ENCODE data around the gene GGN.

Gene GGN

DNA sequence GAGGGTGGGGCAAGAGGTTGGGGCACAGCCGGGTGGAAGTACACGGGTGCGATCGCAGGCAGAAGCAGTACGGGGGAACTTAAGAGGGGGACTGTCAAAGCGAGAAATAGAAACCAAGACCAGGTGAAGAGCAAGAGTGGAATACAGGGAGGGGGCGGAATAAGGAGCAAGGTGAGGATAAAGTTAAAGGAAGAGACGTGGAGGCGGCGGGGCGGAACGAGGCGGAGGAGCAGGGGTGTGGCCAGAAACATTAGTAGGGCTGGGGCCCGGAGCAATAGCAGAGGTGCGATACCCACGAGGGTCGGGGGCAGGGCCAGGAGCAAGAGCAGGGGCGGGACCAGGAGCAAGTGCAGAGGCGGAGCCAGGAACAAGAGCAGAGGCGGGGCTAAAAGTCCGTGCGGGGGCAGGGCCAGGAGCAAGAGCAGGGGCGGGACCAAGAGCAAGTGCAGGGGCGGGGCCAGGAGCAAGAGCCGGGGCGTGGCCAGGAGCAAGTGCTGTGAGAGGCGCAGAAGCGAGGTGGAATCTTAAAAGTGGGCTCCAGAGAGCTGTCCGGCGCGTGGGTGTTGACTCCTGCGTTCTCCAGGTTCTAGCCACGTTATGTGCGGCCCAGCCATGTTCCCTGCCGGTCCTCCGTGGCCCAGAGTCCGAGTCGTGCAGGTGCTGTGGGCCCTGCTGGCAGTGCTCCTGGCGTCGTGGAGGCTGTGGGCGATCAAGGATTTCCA lies 51.0 kb downstream of the GGN start:
- TF ChIP-seq, protein P1, sequence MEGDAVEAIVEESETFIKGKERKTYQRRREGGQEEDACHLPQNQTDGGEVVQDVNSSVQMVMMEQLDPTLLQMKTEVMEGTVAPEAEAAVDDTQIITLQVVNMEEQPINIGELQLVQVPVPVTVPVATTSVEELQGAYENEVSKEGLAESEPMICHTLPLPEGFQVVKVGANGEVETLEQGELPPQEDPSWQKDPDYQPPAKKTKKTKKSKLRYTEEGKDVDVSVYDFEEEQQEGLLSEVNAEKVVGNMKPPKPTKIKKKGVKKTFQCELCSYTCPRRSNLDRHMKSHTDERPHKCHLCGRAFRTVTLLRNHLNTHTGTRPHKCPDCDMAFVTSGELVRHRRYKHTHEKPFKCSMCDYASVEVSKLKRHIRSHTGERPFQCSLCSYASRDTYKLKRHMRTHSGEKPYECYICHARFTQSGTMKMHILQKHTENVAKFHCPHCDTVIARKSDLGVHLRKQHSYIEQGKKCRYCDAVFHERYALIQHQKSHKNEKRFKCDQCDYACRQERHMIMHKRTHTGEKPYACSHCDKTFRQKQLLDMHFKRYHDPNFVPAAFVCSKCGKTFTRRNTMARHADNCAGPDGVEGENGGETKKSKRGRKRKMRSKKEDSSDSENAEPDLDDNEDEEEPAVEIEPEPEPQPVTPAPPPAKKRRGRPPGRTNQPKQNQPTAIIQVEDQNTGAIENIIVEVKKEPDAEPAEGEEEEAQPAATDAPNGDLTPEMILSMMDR (conservative IDR thresholded peaks at IDR 0.05; ENCODE audit: low read depth, low read length): no peak
- DNase-seq (ENCODE audit: low read depth): peak; percentile 96
- peak overlapping the region; percentile 58 for H3K4me3 ChIP-seq (ENCODE audit: low read depth, low read length)

DNA sequence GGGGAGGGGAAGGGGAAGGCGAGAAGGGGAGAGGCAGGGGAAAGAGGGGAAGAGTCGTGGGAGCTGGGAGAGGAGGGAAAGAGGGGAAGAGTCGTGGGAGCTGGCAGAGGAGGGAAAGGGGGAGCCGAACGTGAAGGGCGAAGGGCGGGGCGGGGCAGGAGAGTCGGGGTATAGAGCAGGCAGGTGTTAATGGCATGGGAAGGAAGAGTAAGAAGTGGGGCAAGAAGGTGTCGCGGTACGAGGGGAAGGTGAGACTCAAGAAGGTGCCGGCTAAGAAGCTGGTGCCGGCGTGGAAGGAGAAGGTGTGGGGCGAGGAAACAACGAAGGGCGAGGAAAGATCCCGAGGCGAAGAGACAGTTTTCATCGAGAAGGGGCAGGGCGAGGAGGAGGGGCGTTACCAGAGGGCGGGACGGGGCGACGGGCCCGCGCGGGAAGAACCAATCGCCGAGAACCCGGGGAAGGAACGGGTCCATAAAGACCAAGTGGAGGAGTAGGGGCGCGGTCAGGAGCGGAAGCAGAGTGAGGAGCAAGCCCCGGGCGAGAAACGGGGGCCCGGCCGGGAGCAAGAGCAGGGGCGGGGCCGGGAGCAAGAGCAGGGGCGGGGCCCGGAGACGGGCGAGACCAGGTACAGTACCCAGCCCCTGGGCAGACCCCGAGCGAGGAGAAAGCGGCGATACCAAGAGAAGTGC lies 51.7 kb downstream of the GGN start:
- DNase-seq (ENCODE audit: low read depth): peak; percentile 97
- TF ChIP-seq, protein P1 (conservative IDR thresholded peaks at IDR 0.05; ENCODE audit: low read depth, low read length): no peak
- peak overlapping the region; percentile 58 for H3K4me3 ChIP-seq (ENCODE audit: low read depth, low read length)

Measured in choroid plexus epithelial cell (primary cell).